Skin epidermis (tissue), 12 donors: ENCODE measurements around the gene FMNL1.

Experiments used
- H3K27ac ChIP-seq, 21 experiments: fragments of 200-600 bp; sonication (generic) in 11 of 21; one replicate each; pipeline ENCODE4 v1.5.0; 2020; ENCODE audit warnings: mild to moderate bottlenecking in 3 of 21, inconsistent platforms in 2 of 21, moderate library complexity in 2 of 21
- H3K4me3 ChIP-seq, 7 experiments: fragments of 200-600 bp; sonication (generic) in 2 of 7; one replicate each; pipeline ENCODE4 v1.5.0; 2020; ENCODE audit warnings: inconsistent platforms in 2 of 7, mild to moderate bottlenecking in 2 of 7, moderate library complexity in 1 of 7

FMNL1 gene

DNA sequence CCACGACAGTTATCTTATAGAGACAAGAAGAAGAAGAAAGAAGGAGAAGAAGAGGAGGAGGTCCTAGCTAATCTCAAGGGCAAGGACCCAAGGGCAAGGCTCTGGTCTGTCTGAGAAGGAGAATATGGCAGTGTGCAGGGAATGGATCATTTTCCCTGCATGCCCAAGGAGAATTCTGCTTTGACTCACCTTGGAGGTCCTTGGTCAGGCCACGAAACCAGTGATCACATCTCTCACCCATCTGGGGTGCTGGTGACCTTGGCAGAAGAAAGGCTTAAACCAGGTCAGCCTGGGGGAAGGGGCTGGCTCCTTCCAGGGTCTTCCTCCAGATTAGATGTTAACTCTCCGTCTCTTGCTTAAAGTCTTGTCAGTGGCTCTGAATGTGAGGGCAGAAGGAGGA lies 1.6 kb upstream of the FMNL1 start:
- H3K4me3 ChIP-seq: peak overlapping the region in 2 of 7 experiments; percentile 62 to 64

DNA sequence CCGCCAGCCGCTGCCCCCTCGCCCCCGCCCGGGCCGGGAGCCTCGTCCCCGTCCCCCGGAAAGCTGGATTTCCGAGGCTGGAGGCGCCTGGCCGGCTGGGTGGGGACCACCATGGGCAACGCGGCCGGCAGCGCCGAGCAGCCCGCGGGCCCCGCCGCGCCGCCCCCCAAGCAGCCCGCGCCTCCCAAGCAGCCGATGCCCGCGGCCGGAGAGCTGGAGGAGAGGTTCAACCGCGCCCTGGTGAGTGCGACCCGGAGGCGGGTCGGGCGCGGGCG lies 266 bp downstream of the FMNL1 start:
- Histone ChIP-seq H3K4me3 (peak overlapping the region; percentile 35 to 64 (median 46)), H3K27ac (peak overlapping the region; percentile 49 to 98 (median 87))

More for the DNA sequence above, 1.6 kb upstream of the FMNL1 start:
- peak overlapping the region in 6 of 21 experiments; percentile 81 to 98 (median 90) for H3K27ac ChIP-seq

DNA sequence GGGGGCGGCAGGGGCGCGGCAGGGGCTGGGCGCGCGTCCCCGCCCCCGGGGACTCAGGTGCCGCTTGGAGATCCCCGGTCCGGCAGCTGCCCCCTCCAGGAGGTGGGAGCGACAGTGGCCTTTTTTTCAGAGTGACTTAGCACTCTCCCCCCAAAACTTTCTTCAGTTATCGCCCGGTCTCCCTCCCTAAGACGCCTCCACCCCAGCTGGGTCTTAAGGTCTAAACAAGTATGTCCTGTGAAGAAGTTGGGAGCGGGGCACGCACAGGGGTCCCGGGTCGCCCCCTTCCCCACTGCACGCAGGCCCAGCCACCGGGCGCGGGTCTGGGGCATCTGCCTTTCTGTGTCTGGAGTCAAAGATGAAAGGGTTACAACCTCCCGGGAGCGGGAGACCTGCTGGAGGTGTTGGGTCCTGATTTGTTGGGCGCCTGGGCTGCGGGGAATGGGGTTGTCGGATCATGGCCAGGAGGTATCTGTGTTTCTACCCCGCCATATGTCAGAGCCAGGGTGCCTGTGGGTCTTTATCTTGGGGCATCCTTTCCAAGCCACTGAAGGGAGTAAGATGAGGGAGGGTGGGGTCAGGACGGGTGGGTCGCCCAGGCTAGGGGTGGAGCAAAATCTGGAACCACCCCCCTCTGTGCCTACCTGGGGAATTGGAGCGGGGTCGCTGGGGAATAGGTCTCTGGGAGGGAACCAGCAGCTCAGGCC lies 757 bp downstream of the FMNL1 start:
- H3K4me3 ChIP-seq: peak overlapping the region; percentile 35 to 64 (median 46)
- H3K27ac ChIP-seq: peak overlapping the region; percentile 49 to 98 (median 87)

DNA sequence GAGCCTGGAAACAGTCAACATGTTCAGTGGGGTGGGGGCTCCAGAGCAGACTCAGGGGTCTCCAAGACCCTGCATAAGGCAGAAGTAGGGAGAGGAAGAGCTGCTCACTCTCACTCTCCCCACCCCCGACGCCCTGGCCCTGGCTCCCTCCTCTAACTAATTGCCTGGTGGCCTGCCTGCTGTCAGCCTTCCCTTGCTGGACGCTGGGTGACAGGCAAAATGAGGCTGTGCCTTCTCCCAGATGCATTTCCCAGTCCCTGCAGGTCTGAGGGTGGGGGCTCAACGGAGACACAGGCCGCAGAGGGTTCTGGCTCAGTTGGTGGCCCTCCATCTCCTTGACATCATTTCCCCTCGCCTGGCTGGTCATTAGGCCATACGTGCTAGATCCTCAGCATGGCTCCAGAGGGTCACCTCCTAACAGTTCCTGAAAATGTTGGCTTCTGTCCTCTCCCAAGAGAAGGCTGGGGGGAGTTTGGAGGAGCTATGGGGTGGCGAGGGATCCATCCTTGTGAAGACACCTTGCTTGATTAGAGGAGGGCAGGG lies 1.4 kb downstream of the FMNL1 start:
- Histone ChIP-seq H3K4me3 (peak overlapping the region; percentile 35 to 64 (median 46)), H3K27ac (peak overlapping the region in 20 of 21 experiments; percentile 63 to 98 (median 88))

DNA sequence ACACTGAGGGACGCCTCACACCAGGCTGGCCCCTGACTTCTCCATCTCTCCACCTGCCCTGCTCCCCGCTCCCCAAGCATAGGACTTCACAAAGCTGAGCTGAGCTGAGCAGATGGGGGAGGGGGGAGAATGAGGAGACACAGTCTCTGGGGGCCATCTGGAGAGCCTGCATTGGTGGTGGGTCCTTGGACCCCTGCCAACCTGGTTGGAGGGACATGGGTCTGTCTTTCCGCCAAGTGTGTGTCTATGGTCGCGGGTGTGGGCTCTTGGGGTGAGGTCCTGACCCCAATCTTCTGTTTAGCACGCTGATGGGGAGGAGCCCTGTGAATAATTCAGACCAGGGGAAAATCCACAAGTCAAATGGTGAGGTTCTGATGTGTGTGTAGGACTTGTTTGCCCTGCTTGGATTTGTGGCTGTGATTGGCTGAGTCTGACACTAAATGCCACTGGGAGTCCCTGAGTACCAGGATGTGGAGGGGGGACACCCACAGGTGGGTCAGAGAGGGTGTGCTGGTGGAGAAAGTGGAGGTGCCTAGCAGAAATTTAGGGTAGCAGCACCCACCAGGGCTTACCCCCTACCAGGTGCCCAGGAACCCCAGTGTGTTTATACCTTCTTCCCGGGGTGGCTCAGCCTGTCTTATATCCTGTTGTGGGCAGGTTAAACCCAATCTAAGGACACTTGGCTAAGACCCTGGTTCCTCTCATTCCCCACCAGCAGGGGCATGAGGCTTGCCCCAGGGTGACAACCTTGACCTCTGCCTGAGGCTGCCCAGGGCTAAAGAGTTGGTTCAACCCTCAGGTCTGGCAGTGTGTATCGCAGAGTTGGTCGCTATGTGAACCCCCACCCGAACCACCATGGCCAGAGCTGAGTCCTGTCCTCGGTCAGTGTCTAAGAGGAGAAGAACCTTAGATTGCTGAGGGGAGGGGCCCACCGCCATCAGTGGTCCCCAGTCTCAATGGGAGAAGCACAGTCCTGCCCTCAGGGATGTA lies 2.1 kb downstream of the FMNL1 start:
- H3K4me3 ChIP-seq: peak overlapping the region; percentile 35 to 64 (median 46)
- peak overlapping the region in 20 of 21 experiments; percentile 63 to 98 (median 88) for H3K27ac ChIP-seq

DNA sequence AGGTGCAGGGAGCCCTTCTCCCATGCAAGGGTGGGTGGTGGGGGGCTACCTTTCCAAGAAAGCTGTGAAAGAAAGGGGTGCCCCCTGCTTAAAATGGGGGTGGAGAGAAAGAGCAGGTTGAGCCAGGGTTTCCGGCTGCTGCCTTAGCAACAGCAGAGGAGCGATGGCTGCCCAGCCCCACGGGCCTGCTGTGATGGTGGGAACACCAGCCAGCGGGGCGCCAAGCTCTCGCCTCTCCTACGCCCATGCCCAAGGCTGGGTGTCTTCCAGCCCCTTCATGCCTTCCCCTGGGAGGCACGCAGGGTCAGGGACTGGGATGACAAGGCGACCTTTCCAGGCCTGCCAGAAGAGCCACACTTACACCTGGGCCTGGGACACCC lies 3.0 kb downstream of the FMNL1 start:
- H3K4me3 ChIP-seq: peak overlapping the region; percentile 19 to 64 (median 46)
- peak overlapping the region in 20 of 21 experiments; percentile 63 to 98 (median 88) for H3K27ac ChIP-seq

DNA sequence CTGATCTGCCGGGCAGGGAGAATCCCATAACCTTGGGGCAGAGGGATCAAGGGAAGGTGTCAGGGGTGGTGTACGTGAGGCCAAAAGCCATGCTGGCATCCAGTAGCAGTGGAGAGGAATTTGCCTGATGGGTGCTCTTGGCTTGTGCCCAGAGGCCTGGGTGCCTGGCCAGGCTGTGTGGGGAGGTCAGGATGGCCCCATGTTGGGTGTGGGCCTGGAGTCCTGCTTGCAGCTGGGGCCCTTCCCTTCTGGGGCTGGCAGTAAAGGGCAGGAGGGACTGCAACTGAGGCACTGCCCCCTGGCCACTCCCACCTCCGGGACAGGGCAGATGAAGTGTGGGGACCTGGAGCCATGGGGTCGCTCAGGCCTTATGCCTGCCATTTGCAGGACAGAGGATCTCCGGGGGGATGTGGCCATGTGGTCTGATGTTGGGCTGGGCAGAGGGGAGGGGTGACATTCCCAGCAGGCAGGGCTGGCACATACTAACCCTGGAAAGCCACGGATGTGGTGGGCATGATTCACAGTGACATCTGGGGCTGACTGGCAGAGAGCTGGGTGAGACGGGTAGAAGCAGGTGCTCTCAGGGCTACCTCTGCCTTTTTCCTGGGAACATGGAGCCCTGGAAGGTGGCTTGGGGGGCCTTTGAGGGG lies 3.5 kb downstream of the FMNL1 start:
- Histone ChIP-seq H3K27ac (peak overlapping the region; percentile 32 to 98 (median 87)), H3K4me3 (peak overlapping the region in 6 of 7 experiments; percentile 19 to 64 (median 54))

DNA sequence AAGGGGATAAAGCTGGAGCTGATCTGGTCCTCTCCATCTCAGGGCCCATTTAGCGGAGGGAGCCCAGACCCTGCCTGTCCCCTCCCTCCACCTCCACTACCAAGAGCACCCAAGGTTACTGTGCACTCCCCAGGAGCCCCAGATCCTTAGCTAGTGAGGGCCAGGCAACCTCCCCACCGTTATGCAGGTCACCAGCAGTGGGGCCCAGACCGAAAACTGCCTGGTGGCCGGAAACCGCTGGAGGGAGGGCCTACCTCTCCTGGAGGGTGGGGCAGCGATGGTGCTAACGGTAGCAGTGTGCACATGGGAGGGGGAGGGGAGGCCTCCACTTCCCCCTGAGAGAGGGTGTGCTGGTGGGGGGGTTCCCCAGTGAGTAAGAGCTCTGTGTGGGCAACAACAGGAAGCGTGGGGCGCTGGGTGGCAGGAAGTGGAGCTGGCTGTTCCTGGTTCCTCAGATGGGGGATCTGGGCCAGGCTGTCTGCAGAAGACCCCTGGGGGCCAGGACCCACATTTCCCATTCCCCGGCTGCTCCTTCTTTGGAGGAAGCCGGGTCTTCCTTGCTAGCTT lies 4.4 kb downstream of the FMNL1 start:
- H3K4me3 ChIP-seq: peak overlapping the region in 5 of 7 experiments; percentile 3 to 64 (median 46)

DNA sequence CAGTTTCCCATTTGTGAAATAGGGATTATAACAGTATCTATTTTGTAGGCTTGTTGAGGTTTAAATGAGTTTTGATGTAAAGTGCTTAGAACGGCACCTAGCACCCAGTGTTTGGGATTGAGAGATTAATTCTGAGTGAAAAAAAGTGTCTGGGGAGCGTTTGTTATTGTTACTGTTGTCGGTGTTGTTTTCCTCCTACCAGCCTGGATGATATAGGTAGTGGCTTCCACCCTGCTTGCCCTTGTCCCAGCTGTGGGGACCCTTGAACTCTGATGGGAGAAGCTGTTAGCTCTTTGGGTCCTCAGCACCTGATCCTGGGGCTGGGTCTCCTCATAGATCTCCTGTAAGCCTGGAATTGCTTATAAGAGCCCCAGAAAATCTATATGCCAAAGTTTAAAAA lies 4.9 kb downstream of the FMNL1 start:
- Histone ChIP-seq H3K4me3 (peak overlapping the region in 4 of 7 experiments; percentile 15 to 62 (median 32)), H3K27ac (peak overlapping the region; percentile 42 to 98 (median 88))

More for the DNA sequence above, 4.4 kb downstream of the FMNL1 start:
- peak overlapping the region; percentile 42 to 98 (median 88) for H3K27ac ChIP-seq

DNA sequence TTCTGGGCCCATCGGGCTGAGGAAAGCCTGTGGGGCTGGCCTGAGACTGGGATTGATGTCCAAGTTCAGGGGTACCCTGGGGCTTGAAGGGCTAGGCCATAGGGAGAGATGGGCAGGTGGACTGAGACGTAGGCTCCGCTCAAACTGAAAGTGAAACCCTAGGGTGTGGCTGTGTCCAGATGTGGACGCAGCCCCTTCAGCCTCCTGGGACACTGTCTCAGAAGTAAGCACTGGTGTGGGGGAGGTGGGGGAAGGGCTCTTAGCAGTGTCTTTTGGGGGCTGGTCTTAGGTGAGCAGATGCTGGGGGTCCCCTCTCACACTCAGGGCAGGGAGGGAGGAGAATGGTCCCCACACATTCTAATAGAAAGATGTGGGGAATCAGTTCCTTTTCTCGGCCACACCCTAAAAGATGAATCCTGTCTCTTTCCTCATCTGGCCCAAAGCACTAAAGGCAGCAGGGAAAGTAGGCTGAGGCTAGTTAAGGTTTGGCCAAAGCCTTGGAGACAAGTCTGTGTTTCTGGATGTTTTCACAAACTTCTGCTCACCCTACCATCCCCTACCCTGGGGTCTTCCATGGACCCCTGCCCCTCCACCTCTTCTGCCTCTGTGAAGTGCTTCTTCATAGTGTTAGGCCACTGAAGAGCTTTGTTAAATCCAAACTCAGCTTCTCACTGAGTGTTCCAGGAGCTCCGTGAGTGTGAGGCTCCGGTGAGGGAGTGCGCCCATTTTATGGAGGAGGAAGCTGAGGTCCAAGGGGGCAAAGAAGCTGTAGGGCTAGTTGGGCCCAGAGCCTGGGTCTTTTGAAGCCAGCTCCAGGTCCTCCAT lies 5.6 kb downstream of the FMNL1 start:
- H3K27ac ChIP-seq: peak overlapping the region; percentile 42 to 98 (median 88)
- peak overlapping the region in 4 of 7 experiments; percentile 15 to 62 (median 32) for H3K4me3 ChIP-seq

DNA sequence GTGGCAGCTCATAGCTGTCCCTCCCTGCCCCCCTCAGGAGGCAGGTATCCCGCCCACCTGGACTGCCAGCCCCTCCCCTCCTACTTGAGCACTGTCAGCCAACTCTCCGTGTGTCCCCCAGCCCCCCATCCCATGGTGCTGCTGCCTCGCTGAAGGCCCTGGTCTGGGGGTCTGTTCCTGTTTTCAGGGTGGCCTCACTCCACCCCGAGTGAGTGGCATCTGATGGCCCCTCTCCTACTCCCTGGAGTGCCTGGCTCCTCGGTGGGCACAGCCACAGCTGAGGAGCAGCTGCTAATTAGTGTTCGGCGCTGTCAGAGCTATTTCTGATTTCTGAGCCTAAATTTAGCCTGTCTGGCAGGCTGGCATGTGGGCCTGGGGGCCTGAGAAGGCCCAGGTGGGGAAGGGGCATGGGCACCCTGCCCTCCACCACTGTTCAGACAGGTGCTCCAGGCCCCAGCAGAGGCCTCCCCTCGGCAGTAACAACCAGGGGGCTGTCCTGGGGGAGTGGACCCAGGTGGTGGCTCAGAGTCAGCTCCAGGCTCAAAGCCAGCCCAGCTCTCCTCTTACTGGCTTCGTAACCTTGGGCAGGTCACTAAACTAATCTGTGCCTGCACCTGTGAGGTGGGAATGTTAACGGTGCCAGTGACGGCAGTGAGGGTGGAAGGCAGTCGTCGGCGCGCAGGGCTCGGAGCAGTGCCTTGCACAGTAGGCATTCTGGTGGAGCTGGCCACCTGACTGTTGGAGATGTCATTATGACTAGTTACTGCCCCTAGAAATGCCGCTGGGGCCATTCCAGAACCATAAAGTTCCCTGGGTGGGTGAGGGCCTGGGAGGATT lies 6.5 kb downstream of the FMNL1 start:
- H3K27ac ChIP-seq: peak overlapping the region; percentile 52 to 98 (median 88)
- peak overlapping the region in 5 of 7 experiments; percentile 0 to 21 (median 19) for H3K4me3 ChIP-seq

DNA sequence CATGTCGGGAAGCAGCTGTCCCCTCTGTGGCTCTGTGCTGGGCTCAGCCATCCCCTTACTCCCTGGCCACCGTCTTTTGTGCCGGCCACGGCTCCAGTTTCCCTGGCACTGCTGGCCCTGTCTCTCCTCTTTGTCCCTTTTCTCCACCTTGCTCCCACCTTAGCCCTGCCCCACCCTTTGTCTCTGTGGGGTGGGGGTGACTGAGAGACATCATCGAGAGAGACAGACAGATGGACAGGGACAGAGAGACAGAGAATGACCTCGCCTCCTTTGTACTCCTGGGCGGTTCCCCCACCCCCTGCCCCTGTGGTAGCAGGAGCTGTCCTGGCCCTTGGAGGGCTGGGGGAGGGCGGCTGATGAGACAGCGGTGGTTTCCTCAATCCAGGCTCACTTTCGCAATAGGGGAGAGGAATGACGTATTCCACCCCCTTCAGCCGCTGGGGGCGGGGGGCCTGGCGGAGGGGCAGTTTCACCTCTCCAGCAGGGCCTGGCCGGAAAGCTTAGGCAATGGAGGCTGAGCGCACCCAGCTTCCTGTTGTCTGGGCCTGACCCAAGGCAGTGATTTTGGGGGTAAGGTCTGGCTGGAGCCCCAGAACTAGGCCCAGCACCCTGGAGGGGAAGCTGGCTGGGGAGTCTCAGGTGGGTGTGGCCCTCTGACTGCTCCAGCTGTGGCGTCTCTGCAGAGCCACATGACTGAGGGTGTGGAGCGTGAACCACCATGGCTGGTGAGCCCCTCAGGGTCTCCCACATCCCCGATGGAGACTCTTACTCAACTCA lies 7.3 kb downstream of the FMNL1 start:
- Histone ChIP-seq H3K27ac (peak overlapping the region; percentile 52 to 98 (median 88)), H3K4me3 (peak overlapping the region in 6 of 7 experiments; percentile 0 to 21 (median 14))

DNA sequence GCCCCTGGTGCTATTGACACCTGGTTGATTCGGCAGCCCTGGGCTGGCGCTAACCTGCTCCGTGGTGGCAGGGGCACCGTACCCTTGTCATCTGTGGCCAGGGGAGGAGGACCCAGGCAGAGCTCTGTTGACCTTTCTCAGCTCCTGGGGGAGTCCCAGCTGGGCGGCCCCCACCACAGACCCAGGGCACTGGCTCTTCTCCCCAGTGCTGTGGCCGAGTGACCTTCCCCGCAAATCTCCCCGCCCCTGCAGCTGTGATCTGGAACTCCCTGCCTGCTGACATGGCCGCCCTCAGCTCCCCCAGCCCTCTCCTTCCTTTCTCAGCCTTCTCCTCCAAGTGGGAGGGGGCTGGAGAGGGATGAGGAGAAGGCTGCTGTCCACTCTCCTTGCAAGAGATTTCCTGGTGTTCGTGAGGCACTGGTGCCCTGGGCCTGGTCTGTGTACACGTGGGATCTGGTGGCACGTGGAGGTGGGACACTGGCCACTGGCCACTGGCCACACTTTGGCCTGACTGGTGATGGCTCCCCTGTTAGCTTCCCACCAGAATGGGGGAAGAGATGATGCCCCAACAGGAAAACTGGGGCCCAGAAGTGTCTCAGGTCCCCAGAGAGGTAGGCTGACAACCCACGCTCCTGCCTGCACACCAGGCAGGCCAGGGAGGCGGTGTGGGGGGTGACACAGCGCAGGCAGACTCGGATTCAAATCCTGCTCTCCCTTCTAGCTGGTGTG lies 8.2 kb downstream of the FMNL1 start:
- no peak overlapping the region for H3K4me3 ChIP-seq
- H3K27ac ChIP-seq: peak overlapping the region in 20 of 21 experiments; percentile 63 to 98 (median 88)

DNA sequence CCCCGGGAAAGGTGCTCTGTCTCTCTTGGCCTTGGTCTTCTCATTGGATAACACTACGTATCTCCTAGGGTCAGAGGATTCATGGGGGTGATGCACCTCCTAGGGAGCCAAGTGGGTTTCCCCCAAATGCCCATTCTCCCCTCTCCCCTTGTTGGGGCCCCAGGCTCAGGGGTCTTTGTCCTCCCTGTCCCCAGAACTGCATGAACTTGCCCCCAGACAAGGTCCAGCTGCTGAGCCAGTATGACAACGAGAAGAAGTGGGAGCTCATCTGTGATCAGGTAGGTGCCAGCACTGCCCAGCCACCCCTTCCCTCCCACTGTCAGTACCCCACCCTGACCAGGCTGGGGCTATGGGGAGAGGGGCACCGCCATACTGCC lies 8.7 kb downstream of the FMNL1 start:
- H3K27ac ChIP-seq: peak overlapping the region in 20 of 21 experiments; percentile 7 to 98 (median 88)
- no peak overlapping the region for H3K4me3 ChIP-seq

DNA sequence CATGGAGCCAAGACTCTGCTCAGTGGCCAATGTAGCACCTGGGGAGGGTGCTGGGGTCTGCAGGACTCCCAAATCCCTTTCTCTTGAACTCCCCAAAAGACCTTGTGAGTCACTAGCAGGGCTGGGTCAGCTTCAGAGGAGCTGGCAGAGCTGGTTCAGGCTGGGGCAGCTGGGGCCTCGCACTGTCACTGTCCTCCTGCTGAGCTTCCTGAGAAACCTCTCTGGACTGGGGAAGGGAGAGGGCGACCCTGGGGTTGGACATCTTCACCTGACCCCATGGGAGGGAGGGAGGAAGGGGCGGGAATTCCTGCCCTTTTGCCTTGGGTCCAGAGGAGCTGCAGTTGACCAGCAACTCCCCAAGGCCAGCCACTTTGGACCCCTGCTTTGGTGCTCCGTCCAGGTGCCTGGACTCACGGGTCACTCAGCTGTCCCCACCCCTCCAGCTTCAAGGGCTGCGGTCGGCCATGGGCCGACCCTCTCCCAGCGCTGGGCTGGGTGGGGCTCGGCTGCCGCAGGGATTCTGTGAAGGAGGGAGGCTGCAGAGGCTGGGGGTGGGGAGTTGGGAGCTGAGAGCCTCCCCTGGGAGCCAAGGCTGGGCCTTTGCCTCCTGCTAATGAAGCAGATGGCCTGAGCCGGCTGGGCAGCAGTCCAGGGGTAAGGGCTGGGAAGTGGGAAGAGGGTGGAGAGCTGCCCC lies 9.2 kb downstream of the FMNL1 start:
- peak overlapping the region in 20 of 21 experiments; percentile 7 to 98 (median 88) for H3K27ac ChIP-seq

More for the DNA sequence above, 9.2 kb downstream of the FMNL1 start:
- no peak overlapping the region for H3K4me3 ChIP-seq
